Sciatic nerve (tissue), 2 donors: ENCODE results near the gene ARHGAP24. TPM values are rescaled to one million over a fixed set of nuclear protein-coding genes. Genes with fewer than 3 reads are reported as not detected.

ENCODE experiments used
- ATAC-seq: fragments of 200-7000 bp; cut with Tn5 transposase; one replicate; pipeline ENCODE4 v1.9.1; 2020; ENCODE audit warnings: mild to moderate bottlenecking, moderate library complexity
- DNase-seq: peaks from one replicate; pipeline ENCODE4 v3.0.0-alpha.2; 2020; ENCODE audit warnings: low spot score
- intact Hi-C: fragments of 100-400 bp; cut with DNase I; formaldehyde crosslinking; loops from one replicate; pipeline ENCODE4 v1.14.2; 2022
- total RNA-seq: library from RNA; stranded (reverse); fragmentation: NEBNext Ultra II Directional; extraction: Animal tissue kit (Norgen Biotek cat#: 25700); gene quantifications from one replicate; pipeline ENCODE4 v1.2.1, GENCODE V29; 2021
- donor health status: DM: no; HTN: no; CAD: no.
- donor health status: DM: no; HTN: no; CAD: no.

The ARHGAP24 gene
- total RNA-seq, 1 donor from 2014 or later = 87.6 TPM

GRCh38 chr4:85777908-85778631, 303.1 kb downstream of the ARHGAP24 start:
- intact Hi-C loops = no loop called here
- no peak for DNase-seq
- ATAC-seq = peak; percentile 52

DNA sequence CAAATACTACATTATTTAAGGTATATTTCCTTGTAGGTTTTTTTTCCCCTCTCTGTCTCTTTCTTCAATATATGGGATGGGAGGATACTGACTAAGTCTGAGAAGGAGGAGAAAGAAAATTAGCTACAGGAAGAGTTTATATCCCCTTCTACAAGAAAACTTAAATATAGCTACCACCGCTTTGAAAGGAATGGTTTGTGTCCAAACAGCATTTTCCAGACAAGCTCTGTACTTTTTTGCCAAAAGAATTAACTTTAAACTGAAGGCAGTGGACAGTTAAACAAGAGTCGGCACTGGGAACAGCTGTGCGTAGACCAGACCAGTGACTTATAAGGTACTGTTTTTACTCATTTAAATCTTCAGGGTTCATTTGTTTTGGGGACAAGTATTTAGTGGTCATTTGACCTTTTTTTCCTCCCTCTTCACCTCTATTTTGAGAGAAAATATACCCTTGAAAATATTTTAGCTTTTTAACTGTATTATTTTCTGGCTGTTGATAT, 303.7 kb downstream of the ARHGAP24 start:
- intact Hi-C loops = no loop called here
- ATAC-seq (peak; percentile 67), DNase-seq (no peak)

- ATAC-seq (no peak), DNase-seq (no peak)
- intact Hi-C loops = no loop called here
Observed at GRCh38 chr4:85779165-85779564, 304.2 kb downstream of the ARHGAP24 start.

GRCh38 chr4:85780664-85781063, 305.7 kb downstream of the ARHGAP24 start:
- ATAC-seq (no peak), DNase-seq (no peak)
- intact Hi-C loops = no loop called here

DNA sequence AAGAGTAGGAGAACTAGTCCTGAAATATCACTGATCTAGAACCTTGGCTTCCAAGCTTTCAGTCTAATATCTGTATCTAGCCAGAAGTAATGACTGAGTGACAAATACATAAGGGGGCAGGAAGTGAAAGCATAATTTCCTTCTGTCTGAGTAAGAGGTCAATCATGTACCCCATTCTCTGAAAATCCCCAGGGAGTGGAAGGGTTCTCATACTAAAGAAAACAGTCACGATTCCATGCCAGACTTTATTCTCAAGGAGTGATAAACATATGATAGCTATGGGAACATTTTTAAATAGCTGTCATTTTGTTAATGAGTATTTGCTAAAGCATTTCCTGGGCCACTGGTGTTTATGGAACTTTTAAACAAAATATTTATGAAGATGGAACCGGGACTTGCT, 308.5 kb downstream of the ARHGAP24 start:
- ATAC-seq = no peak
- intact Hi-C loops = no loop called here
- no peak for DNase-seq

- ATAC-seq (no peak), DNase-seq (no peak)
- intact Hi-C loops = no loop called here
Observed at GRCh38 chr4:85783900-85784299, 308.9 kb downstream of the ARHGAP24 start.

DNA sequence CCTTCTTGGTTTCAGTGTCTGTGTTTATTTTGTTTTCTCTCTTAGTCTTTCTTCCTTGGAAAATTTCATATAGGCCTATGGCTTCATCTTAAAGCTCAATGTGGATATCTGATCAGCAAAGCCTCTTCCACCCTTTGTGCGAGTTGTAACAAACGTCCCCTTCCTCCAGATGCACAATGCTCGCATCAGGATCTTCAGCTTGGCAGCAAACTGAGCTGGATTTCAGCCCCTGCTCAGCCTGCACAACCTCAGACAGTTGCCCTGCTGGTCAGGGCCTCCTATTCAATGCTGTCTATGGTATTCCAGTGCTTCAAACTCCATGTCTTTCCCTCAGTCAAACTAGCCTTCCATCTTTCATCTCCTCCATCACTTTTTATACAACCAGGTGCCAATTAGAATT, 309.4 kb downstream of the ARHGAP24 start:
- intact Hi-C loops = no loop called here
- ATAC-seq (no peak), DNase-seq (no peak)

GRCh38 chr4:85784947-85785346, 310.0 kb downstream of the ARHGAP24 start:
- intact Hi-C loops = no loop called here
- no peak for ATAC-seq

GRCh38 chr4:85787133-85787532, 312.2 kb downstream of the ARHGAP24 start:
- ATAC-seq (no peak), DNase-seq (no peak)
- intact Hi-C loops = no loop called here

More at GRCh38 chr4:85784947-85785346, 310.0 kb downstream of the ARHGAP24 start:
- DNase-seq = no peak

DNA sequence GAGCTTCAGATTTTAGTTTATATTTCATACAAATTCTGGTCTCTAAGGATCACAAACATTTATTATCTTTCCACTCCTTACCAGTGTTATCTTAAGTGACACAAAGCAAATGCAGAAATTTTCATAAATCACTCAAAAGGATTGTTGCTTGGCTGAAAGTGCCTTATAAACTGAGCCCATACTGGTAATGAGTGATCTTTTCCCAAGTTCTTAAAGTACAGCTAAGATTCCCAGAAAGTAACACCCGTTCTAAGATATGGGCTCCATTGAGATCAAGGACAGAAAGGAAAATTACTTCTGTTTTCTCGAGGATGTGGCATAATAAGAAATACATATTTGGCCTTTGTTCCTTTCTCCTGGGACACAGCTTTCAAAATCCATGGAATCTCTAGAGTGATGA, 313.7 kb downstream of the ARHGAP24 start:
- DNase-seq (no peak), ATAC-seq (no peak)
- intact Hi-C loops = no loop called here

DNA sequence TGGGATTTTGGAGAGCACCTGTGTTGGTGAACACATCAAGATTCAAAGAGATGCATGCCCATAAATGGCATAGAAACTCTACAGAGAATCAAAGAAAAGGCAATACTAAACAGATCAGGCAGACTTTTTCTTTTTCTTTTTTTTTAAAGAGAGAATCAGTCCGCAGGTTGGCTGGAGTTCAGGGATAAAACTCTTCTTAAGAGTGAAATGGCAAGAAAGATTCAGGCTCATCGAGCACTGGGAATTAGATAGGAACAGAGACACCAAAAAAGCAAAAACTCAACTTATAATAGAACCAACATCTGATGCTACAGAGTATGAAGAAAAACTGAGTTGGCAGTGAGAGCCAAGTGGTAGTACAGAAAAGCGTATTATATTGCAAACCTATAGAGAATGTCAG, 314.3 kb downstream of the ARHGAP24 start:
- no peak for DNase-seq
- no peak for ATAC-seq
- intact Hi-C loops = no loop called here

GRCh38 chr4:85790582-85790981, 315.6 kb downstream of the ARHGAP24 start:
- intact Hi-C loops = no loop called here
- DNase-seq (no peak), ATAC-seq (no peak)

- ATAC-seq (no peak), DNase-seq (no peak)
- intact Hi-C loops = no loop called here
Observed at GRCh38 chr4:85792376-85793232, 317.7 kb downstream of the ARHGAP24 start.

DNA sequence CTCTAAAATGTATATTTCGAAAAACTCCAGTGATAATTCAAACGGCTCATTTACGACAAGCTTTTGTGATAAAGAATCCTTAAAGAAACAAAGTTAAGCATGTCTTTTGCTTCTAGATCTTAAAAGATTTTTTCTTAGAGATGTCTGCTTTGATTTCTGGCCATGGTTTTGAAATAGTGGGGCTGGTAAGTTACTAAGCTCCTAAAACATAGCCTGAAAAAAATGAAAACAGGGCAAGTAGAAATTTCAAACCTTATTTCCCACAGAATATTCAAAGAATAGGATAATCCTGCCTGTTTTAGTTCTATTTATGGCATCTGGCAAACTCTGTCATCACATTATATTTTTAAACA, 318.3 kb downstream of the ARHGAP24 start:
- intact Hi-C loops = no loop called here
- DNase-seq (no peak), ATAC-seq (no peak)

DNA sequence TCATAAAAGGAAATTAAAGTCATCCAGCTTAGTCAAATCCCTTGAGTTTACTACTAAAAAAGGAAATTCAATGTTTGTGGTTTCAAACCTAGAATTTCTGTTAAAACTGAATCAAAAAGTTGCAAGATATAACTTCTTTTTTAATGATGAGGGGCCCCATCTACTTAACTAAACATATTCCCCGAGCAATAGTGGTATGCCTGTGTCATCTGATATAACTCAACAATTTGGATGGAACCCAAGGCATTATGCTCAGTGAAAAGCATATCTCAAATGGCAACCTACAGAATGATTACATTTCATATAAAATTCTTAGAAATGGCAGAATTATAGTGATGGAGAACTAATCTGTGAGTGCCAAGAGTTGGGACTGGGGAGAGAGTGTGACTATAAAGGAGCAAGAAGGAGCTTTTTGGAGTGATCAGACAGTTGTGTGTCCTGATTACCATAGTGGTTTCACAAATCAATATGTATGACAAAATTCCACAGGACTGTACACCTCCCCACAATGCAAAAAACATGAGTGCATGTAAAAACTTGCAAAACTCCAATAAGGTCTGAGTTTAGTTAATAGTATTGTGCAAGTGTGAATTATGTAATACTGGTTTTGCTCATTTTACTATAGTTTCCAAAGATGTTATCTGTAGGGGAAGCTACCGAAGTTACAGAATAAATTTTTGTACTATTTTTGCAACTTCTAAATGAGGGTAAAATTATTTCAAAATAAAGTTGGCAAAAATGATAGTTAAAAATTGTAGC, 323.2 kb downstream of the ARHGAP24 start:
- DNase-seq (no peak), ATAC-seq (no peak)
- intact Hi-C loops = no loop called here

DNA sequence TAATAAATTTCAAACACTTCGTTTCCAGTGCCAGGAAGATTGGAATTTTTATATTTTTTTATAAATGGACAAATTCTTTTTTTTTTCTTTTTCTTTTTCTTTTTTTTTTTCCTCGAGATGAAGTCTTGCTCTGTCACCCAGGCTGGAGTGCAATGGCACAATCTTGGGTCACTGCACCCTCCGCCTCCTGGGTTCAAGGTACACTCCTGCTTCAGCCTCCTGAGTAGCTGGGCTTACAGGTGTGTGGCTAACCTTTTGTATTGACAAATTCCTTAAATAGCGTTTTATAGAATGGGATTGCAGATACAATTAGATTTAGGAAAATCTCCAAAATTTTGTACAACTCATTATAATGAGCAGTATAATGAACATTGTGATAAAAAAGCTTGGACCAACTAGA, 328.9 kb downstream of the ARHGAP24 start:
- intact Hi-C loops = no loop called here
- DNase-seq = no peak

GRCh38 chr4:85805891-85806290, 330.9 kb downstream of the ARHGAP24 start:
- no peak for ATAC-seq
- intact Hi-C loops = no loop called here
- no peak for DNase-seq

More for the DNA sequence above, 328.9 kb downstream of the ARHGAP24 start:
- no peak for ATAC-seq

- intact Hi-C loops = no loop called here
- ATAC-seq = no peak
Observed at GRCh38 chr4:85806334-85806733, 331.4 kb downstream of the ARHGAP24 start.

GRCh38 chr4:85807247-85807950, 332.4 kb downstream of the ARHGAP24 start:
- ATAC-seq (peak; percentile 79), DNase-seq (no peak)
- intact Hi-C loops = no loop called here

More at GRCh38 chr4:85806334-85806733, 331.4 kb downstream of the ARHGAP24 start:
- DNase-seq = no peak
